GM19397 (cell line): ENCODE data around the gene ACTN4.

ENCODE experiments used
- ATAC-seq: cut with Tn5 transposase; IDR thresholded peaks from one replicate; pipeline ENCODE4 v1.9.1; 2021; ENCODE audit warnings: mild to moderate bottlenecking, moderate library complexity; ENCODE audit not compliant: unreplicated experiment

Gene ACTN4

DNA sequence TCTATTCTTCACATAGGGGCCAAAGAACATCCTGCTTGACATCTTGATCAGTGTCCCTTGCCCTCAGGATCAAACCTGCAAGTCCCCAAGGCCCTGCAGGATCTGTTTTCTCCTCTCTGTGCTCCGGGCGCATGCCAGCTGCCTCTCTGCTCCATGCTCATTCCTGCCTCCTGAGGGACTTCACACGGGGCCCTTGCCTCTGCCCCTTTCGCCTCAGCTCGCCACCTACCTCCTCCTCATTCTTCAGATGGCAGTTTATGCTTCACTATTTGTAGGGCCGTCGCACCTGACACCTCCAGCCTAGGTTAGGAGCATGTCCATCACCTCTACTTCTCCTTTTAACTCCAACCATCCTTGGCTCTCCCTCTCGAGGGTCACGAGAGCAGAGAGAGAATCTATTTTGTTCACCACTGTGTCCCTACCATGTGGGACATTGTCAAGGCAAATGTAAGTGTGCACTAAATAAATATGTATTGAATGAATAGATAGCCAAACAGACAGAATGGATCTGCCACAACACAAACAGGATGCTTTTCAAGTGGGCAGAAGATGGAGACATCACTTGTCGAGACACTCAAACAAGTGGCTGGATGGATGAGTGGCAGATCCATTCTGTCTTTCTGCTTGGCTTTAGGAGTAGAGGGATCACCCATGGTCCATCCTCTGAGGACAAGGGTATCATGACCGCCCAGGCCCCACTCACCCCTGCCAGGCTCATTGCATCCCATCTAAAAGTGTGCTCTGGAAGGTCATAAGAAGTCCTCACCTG lies 29.6 kb downstream of the ACTN4 start:
- no peak for ATAC-seq

DNA sequence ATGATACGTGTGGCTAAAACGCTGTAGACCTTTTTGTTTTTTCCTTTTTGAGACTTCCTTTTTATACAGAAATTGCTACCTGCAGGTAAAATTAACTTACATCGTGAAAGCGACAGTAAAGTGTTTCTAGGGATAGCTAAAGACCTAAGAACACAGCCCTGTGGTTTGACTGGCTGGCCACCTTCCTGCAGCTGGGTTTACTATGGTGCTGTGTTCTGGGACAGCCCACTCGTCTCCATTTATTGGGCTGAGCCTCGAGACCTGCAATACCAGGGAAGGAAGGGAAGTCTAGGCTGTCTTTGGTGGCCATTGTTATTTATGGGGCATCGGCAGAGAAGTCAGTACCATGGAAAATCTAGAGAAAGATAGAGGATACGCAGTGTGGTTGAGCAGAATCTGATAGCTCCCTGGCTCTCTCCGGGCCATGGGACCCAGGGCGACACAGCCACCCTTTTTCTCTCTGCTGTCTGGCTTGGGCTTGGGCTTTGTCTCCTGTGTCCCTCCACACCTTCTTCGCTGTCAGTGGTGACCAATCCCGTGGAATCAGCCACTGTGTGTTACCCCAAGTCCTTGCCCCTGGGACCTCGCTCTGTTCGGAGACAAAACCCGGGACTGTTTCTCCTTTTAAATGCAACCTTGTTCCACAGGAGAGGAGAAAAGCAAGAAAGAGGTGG lies 30.9 kb downstream of the ACTN4 start:
- no peak for ATAC-seq

DNA sequence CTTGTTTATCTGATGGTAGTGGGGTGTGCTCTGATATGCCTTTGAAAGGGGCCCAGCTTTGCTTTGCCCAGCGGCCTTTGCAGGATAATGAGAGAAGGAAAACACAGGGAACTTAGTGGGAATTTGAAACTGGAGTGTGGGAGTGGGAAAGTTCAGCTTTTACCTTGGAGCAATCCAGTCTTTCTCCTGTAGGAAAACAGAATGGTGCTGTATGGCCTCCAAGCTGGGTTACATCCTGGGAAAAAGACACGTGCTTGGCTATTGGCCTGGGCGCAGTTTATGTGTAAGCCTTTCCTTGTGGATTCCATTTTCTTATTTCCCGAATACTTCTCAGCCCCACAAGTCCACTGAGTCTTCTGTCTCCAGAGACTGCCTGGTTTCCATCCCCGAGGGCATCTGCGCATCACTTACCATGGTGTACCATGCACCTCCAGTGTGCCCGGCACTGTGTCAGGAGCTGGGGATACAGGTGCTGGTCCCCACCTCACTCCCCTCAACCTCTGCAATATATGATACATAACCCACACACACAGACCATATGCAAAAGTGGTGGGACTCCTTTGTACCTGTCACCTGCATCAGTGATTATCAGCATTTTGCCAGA lies 31.5 kb downstream of the ACTN4 start:
- ATAC-seq = no peak

DNA sequence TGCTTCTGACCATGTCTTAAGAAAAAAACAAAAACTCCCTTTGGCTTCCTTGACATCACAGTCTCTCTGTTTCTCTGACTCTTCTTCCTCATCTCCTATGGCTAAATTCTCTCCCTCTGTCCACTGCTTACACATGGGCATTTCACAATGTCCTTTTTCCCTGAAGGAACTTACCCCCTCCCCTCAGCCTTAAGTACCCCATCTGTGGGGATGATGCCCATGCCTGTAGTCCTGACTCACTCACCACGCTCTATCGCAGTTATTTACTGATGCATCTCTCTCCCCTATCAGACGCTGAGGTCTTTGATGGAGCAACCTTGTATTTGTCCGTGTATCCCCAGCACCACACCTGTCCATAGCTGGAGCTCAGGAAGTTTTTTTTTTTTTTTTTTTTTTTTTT lies 32.4 kb downstream of the ACTN4 start:
- ATAC-seq = no peak

DNA sequence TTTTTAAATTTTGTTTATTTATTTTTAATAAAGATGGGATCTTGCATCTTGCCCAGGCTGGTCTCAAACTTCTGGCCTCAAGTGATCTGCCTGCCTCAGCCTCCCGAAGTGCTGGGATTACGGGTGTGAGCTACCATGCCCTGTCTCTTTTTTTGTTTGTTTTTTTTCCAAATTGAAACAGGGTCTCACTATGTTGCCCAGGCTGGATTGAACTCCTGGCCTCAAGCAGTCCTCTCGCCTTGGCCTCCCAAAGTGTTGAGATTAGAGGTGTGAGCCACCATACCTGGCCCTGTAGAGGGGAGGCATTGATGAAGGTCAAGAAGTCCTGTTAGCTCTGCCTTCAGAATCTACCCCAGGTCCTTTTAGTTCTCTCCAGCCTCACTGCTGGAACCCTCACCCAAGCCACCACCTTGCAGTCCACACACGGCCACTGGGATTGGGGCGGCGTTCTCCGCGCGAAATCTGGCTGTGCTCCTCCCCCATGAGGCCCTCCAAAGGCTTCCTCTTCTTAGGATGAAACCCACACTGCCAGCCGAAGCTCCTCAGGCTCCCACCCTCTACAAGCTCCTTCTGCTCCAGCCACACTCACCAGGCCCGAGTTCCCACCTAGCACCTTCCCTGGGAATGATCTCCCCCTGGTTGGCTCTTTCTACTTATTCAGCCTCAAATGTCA lies 34.9 kb downstream of the ACTN4 start:
- no peak for ATAC-seq

DNA sequence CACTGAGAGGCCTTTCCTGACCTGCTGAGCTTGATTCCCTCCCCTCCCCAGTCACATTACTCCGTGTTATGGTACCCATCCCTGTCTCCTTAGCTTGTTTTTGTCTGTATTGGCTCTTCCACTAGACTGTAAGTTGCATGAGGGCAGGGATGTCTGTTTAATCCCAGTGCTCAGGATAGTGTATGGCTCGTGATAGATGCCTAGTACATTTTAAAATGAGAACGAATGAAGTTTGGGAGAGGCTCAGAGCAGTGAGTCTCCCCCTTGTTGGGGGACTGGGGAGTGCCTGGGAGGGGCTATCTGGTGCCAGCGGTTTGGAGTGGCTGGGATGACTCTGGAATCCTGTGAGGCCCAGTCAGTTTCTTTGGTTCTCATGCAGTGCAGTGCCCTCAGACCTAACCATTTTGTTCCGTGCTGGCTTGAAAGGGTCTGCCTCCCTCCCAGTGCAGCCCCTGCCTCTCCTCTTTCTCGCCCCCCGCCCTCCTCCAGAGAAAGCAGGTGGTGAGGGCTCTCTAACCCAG lies 35.5 kb downstream of the ACTN4 start:
- ATAC-seq = no peak

DNA sequence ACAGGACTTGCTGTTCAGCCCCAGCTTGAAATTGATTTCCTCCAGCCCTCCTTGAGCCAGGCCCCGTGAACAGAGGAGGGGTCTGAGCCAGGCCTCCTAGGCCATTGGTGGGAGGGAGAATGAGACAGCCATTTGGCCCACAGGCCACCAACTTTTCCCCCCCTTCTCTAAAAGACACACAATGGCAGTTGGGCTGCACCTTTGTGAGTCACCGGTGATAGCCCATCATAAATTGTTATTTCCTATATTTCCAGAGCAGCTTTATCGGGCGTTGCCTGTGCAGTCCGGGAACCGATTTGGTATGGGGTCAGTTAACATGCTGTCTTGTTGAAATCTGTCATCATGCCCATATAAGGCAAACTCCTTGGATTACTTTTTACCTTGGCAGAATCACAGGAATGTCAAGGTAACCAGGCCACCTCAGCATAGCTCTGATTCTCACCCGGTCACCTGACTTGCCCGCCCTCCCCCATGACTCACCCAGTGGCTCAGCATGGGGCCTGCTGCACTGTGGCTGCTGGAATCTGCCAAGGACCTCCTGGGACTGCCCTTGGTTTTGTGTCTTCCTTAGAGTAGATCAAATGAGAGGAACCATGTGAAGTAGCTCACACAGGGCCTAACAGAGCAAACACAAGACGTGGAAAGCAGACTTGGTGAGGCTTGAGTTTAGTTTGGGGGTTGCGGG lies 36.1 kb downstream of the ACTN4 start:
- ATAC-seq = no peak

DNA sequence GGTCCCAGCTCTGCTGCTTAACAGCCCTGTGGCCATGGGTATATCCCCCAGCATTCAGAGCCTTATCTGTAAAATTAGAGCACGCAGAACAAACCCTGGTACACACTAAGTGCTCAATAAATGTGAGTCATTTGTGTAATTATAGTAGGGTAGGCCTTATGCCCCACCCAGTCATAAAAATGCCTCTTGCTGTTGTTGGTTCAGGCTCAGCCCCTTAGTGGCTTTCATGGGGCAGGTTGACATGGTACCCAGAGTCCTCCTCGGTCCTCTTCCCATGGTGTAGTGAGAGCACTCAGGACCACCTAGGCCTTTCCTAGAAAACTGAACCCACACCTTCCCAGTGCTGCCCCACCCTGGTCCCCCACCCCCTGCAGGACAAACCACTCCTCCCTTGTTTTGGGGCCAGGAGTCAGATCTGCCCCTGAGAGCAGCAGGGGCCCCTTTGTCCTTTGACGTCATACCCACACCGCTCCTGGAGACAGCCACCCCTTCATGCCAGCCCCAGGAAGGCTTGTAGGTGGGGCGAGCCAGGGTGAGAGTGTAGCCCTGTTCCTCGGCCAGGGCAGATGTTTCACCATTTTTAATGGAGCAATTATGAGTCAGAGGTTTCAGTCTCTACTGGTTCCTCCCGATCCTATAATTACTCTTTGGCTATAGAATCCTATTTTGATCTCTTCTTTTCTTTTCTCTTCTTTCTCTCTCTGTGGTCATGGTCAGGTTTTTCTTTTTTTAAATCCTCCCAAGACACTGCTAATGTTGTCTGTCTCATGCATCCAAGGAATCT lies 36.8 kb downstream of the ACTN4 start:
- ATAC-seq = no peak

DNA sequence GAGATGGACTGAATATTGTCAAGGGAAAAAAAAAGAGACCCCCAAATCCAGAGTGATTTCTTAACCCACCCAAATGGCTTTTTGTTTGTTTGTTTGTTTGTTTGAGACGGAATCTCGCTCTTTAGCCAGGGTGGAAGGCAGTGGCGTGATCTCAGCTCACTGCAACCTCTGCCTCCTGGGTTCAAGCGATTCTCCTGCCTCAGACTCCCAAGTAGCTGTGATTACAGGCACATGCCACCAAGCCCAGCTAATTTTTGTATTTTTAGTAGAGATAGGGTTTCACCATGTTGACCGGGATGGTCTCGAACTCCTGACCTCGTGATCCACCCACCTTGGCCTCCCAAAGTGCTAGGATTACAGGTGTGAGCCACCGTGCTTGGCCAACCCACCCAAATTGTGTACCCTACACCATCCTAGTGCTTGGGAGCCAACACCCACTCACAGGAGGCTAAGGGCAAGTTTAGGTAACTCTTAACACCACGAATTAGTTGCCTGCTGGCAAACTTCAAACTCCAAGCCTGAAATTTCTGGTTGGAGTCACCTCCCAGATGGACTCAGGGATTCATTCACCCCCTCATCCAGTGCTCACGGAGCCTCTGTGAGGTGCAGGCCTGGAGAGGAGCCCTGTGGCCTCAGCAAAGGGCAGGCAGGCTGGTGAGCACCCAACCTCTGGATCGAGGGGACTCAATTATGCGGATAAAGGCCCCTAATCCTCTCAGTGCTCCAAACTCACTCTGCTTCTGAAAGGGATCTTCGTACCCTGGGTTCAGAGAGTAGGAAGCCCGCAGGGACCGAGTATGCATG lies 37.6 kb downstream of the ACTN4 start:
- ATAC-seq = no peak

DNA sequence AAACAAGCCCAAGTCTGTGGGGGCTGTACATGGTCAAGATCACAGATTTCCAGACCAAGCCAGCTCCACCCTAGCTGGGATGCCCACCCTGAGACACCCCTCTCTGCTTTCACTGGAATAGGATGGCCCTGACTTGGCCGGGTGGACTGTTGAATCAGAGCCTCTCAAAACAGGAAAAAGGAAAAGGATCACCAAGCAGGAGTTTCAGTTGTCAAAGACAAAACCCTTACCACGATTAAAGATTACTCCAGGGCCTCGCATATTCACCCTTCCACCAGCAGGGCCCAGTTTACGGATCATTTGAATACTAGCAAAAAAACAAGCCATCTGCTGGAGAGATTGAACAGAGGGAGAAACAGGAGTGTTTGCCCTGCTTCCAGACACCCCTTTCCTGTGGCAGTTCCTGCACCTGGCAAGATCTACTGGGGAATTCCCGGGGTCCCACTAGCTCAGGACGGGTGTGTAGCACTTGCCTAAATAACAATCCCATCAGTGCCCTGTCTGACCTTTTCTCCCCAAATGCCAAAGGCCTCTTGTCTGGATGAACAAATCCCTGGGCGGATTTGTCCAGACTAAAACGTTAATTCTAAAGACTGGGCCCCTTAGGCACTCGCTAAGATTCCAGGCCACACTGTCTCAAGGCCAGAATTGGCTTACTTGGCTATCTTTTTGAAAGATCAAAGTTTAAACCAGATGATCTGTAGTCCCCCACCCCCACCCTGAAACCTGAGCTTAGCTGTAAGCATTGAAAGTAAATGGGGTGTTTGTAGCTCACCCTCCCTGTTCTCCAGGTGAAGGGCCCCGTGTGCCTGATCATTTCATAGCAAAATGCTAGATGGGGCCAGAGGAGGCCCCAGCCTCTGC lies 38.4 kb downstream of the ACTN4 start:
- ATAC-seq = no peak

DNA sequence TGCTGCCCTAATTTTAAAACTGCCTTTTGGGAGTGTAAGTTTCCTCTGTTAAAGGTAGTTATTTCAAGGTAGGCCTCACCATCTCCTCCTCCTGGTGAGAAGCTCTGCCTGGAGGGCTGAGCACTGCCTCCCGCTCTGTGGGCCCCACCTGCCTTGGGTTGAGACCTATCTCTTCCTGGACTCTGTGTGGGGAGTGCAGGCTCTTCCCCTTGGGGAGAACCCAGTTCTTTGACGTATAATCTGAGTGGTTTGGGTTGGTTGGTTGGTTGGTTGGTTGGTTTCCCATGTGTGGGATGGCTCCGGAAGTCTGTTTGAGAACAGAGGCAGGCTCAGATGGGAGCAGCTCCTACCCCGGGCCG lies 39.1 kb downstream of the ACTN4 start:
- ATAC-seq = no peak

DNA sequence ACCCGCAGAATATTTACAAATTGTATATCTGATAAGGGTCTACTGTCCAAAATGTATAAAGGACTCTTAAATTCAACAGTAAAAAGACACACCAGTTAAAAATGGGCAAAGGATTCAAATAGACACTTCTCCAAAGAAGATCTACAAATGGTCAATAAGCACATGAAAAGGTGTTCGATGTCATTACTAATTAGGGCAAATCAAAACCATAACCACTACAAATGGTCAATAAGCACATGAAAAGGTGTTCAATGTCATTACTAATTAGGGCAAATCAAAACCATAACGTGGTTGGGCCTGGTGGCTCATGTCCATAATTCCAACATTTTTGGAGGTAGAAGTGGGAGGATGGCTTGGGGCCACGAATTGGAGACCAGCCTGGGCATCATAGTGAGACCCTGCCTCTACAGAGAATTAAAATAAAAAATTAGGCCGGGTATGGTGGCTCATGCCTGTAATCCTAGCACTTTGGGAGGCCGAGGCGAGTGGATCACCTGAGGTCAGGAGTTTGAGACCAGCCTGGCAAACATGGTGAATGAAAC lies 40.5 kb downstream of the ACTN4 start:
- ATAC-seq = no peak

DNA sequence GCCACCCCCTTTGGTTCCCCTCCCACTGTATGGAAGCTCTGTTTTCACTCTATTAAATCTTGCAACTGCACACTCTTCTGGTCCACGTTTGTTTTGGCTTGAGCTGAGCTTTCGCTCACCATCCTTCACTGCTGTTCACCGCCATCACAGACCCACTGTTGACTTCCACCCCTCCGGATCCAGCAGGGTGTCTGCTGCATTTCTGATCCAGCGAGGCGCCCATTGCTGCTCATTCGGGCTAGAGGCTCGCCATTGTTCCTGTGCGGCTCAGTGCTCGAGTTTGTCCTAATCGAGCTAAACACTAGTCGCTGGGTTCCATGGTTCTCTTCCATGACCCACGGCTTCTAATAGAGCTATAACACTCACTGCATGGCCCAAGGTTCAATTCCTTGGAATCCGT lies 42.7 kb downstream of the ACTN4 start:
- ATAC-seq = no peak

DNA sequence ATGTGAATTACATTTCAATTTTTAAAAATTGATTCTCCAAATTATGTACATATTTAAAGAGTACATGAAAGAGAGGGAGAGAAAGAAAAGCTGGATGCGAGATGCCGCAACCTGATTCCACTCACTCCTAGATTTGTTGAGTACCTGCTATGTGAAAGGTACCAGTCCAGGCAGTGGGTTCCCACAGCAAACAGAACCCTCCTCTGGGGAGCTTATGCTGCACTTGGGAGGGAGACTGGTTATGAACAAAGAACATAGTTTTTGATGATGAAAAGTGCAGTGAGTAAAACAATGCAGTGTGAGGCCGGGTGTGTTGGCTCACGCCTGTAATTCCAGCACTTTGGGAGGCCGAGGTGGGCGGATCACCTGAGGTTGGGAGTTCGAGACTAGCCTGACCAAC lies 43.4 kb downstream of the ACTN4 start:
- ATAC-seq = no peak

DNA sequence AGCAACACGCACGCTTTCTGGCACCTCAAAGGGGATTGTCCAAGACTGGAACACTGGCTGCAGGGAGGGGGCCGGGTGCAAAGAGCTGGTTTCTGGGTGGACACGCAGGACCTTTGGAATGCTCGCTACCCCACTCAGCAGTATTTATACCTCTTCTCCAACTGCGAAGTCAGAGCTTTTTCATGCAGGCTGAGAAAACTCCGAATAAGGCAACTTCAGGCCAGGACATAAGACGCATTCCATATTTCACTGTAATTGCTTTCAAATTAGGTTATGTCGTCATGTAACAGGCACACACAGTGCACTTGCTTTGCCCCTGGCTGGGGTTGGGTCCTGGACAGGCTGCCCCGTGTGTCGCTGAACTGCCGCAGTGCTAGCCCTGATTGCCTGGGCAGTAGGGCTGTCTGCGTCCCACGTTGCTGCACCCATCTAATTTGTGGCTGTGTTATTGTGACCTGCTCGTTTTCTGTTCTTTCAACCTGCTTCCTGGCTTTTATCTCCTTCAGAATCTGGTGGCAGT lies 44.5 kb downstream of the ACTN4 start:
- ATAC-seq = no peak

DNA sequence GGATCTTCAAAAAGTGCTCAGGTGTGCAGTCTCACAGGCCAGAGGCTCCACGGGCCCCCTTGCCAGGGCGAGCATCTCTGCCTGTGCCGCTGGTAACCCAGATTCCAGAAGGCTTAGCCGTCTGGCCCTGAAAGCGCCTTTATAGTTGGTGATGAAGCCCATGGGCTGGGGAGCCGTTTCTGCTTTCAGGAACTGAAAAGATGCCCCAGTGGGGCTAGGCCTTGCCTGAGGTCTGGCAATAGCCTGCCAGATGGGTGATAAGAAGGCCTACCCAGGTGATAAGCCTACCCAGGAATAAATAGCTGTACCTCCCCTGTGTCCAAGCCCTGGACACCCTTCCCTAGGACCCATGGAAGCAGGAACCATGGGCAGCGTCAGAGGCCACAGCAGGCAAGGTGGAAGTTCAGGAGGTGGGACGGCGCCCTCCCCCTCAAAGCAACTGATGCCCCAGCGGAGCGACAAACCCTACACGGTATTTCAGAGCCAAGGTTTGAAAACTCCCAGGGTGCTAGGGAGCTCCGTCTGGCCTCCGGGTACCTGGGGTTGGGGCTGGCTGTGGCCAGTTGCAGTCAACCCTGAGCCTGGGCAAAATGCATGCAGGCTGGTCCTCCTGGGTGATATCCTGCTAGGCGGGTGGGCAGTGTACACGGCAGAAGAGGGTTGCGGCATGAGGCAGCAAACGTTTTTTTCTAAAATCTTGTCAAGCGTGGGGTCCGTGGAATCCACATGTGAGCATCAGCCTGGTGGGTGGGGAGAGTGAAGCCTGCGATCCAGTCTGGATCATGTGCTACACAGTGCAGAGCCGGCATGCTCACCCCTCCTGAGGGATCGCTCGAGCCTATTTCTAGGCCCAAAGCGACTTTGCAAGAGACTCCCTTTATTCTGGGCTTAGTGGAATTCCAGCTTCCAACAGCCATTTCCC lies 45.3 kb downstream of the ACTN4 start:
- ATAC-seq = no peak
